Activated T-cell treated with anti-CD3 and anti-CD28 coated beads, Interleukin-2, amount 50 U/mL, for 72 hours (primary cell): ENCODE results near the gene CST11. TPM values are rescaled to one million over a fixed set of nuclear protein-coding genes. Genes with fewer than 3 reads are reported as not detected.

Source experiments
- ATAC-seq, 2 donors: fragments of 150-1000 bp; cut with Tn5 transposase; replicated peaks in 1 of 2; 2 replicates each; pipeline ENCODE4 v1.10.0; 2021; ENCODE audit warnings: moderate library complexity in 2 of 2, mild to moderate bottlenecking in 1 of 2
- DNase-seq, 2 donors: peaks; one replicate each; pipeline ENCODE4 v3.0.0; 2021 to 2022; ENCODE audit warnings: mixed read lengths in 1 of 2
- H3K27ac Mint-ChIP-seq: one replicate; pipeline ENCODE4 v1.8.0; 2022; ENCODE audit warnings: mild to moderate bottlenecking, moderate library complexity, mixed read lengths
- H3K27me3 Mint-ChIP-seq: one replicate; pipeline ENCODE4 v1.8.0; 2022; ENCODE audit warnings: low read depth, mixed read lengths
- H3K36me3 Mint-ChIP-seq, 2 donors: one replicate each; pipeline ENCODE4 v1.8.0; 2022; ENCODE audit warnings: mixed read lengths in 2 of 2, mild to moderate bottlenecking in 1 of 2; ENCODE audit not compliant: insufficient read depth in 2 of 2
- H3K4me1 Mint-ChIP-seq: one replicate; pipeline ENCODE4 v1.8.0; 2022; ENCODE audit warnings: low read depth, mixed read lengths
- H3K4me3 Mint-ChIP-seq, 2 donors: one replicate each; pipeline ENCODE4 v1.8.0; 2022; ENCODE audit warnings: mild to moderate bottlenecking in 2 of 2, mixed read lengths in 2 of 2, moderate library complexity in 2 of 2
- H3K9me3 Mint-ChIP-seq, 2 donors: one replicate each; pipeline ENCODE4 v1.8.0; 2022; ENCODE audit warnings: mixed read lengths in 2 of 2
- total RNA-seq, 2 donors: library from RNA; stranded (reverse); gene quantifications; one replicate each; pipeline ENCODE4 v1.2.3, GENCODE V29; 2022

Gene CST11
- total RNA-seq, 2 donors from 2014 or later = not detected

GRCh38 chr20:23449421-23449820, 3.3 kb downstream of the CST11 start:
- ATAC-seq = peak; percentile 39 to 45
- H3K4me1 Mint-ChIP-seq = peaks cover 13% of the 10 kb centered on the region
- no peak overlapping the region for H3K27ac Mint-ChIP-seq
- DNase-seq = peak; percentile 8
- no peak overlapping the region for H3K4me3 Mint-ChIP-seq
- H3K9me3 Mint-ChIP-seq = no peaks in the 10 kb centered on the region
- H3K27me3 Mint-ChIP-seq = peaks cover 8% of the 10 kb centered on the region
- H3K36me3 Mint-ChIP-seq = no peaks in the 10 kb centered on the region

DNA sequence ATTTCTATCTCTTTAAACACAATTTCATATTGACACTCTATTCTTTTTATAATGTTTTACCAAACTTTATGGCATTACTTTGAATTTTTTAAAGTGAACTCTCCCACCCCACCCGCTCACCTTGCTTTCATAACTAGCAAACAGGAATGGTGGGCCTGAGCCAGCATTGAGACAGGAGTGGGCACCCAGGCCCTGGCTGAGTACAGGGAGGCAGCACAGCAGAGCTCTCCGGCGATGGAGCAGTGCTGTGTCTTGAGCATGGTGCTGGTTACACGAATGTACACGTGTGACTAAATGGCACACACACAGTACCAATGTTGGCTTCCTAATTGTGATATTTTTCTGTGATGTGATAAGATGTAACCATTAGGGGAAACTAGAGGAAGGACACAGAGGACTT, 4.5 kb downstream of the CST11 start:
- H3K9me3 Mint-ChIP-seq = no peaks in the 10 kb centered on the region
- H3K4me1 Mint-ChIP-seq = peaks cover 13% of the 10 kb centered on the region
- DNase-seq = no peak
- no peak overlapping the region for H3K27ac Mint-ChIP-seq
- no peak for ATAC-seq
- H3K36me3 Mint-ChIP-seq = no peaks in the 10 kb centered on the region
- H3K4me3 Mint-ChIP-seq = no peak overlapping the region
- H3K27me3 Mint-ChIP-seq = peaks cover 8% of the 10 kb centered on the region

GRCh38 chr20:23446505-23446904, 6.2 kb downstream of the CST11 start:
- Mint-ChIP-seq H3K4me1 (peaks cover 13% of the 10 kb centered on the region), H3K27me3 (peaks cover 8% of the 10 kb centered on the region), H3K9me3 (no peaks in the 10 kb centered on the region), H3K27ac (no peak overlapping the region), H3K4me3 (no peak overlapping the region), H3K36me3 (no peaks in the 10 kb centered on the region)
- peak; percentile 32 to 50 for DNase-seq
- ATAC-seq = peak in 1 of 2 donors; percentile 49

DNA sequence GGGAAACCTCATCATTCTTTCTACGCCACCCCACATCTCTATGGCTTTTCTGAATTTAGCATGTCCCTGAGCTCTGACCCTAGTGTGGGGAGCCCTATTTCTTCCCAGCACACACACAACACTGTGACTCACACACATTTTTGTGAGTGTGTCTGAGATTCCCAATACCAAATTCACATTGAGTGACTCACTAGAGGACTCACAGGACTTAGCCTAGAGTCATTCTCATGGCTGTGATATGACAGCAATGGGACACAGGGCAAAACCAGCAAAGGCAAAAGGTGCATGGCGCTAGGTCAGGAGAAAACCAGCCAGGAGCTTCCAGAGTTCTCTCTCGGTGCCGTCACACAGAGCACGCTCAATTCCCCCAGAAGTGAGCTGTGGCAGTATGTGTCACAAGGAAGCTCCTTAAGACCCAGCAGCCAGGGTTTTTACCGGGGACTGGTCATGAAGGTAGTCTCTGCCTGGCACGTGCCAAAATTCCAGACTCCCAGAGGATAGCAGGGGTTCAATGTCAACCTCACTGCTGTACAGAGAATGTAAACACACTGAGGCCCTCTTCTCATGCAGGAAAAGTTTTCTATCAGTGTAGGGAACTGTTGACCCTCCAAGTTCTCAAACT, 7.0 kb downstream of the CST11 start:
- no peak for ATAC-seq
- no peak for DNase-seq
- Mint-ChIP-seq H3K27ac (no peak overlapping the region), H3K36me3 (no peaks in the 10 kb centered on the region), H3K27me3 (peaks cover 2% of the 10 kb centered on the region), H3K4me3 (no peak overlapping the region), H3K4me1 (peaks cover 8% of the 10 kb centered on the region), H3K9me3 (no peaks in the 10 kb centered on the region)

GRCh38 chr20:23444859-23445258, 7.8 kb downstream of the CST11 start:
- ATAC-seq = no peak
- DNase-seq = no peak
- H3K27me3 Mint-ChIP-seq = no peaks in the 10 kb centered on the region
- H3K4me3 Mint-ChIP-seq = no peak overlapping the region
- peaks cover 7% of the 10 kb centered on the region for H3K4me1 Mint-ChIP-seq
- no peaks in the 10 kb centered on the region for H3K36me3 Mint-ChIP-seq
- H3K27ac Mint-ChIP-seq = no peak overlapping the region
- no peaks in the 10 kb centered on the region for H3K9me3 Mint-ChIP-seq

DNA sequence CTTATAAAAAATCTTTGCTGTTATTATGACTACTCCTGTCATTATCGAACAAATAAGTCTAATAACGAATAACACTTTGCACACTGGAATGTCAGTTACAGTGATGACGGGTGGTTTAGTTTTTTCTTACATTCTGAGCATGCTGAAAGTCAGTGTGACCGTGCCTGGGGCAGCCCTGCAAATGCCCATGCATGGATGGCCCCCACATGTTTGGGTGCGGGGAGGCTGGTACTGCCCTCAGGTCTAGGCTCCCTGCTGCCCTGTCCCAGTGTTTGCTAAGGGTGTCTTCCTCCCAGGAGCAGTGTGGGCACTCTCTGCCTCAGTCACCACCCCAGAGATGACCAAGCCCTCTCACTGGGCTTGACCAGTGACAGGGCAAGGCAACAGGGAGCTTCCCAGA, 10.2 kb downstream of the CST11 start:
- DNase-seq (no peak), ATAC-seq (no peak)
- H3K27me3 Mint-ChIP-seq = no peaks in the 10 kb centered on the region
- H3K4me3 Mint-ChIP-seq = no peak overlapping the region
- no peak overlapping the region for H3K27ac Mint-ChIP-seq
- H3K4me1 Mint-ChIP-seq = no peaks in the 10 kb centered on the region
- no peaks in the 10 kb centered on the region for H3K9me3 Mint-ChIP-seq
- no peaks in the 10 kb centered on the region for H3K36me3 Mint-ChIP-seq

- H3K9me3 Mint-ChIP-seq = no peaks in the 10 kb centered on the region
- no peak overlapping the region for H3K27ac Mint-ChIP-seq
- DNase-seq = peak; percentile 65 to 67
- no peaks in the 10 kb centered on the region for H3K27me3 Mint-ChIP-seq
- peak; percentile 70 to 81 for ATAC-seq
- H3K4me3 Mint-ChIP-seq = no peak overlapping the region
- H3K4me1 Mint-ChIP-seq = no peaks in the 10 kb centered on the region
- H3K36me3 Mint-ChIP-seq = no peaks in the 10 kb centered on the region
Measured at GRCh38 chr20:23441850-23442313, 10.8 kb downstream of the CST11 start.

DNA sequence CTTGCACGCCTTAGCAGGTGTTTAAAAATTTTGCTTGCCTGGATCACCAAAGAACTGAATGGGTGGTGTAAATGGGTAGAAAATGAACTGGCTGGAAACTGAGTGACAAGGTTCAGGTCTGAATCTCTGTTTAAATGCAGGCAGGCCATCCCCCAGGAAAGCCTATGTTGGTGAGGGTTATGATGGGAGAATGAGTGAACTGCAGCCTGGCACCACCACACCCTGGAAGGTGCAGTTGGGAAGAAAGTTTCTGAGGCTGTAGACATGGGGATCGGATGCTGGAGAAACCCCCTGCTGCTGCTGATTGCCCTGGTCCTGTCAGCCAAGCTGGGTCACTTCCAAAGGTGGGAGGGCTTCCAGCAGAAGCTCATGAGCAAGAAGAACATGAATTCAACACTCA, 12.7 kb downstream of the CST11 start:
- ATAC-seq = no peak
- Mint-ChIP-seq H3K27me3 (peaks cover 2% of the 10 kb centered on the region), H3K36me3 (no peaks in the 10 kb centered on the region)

DNA sequence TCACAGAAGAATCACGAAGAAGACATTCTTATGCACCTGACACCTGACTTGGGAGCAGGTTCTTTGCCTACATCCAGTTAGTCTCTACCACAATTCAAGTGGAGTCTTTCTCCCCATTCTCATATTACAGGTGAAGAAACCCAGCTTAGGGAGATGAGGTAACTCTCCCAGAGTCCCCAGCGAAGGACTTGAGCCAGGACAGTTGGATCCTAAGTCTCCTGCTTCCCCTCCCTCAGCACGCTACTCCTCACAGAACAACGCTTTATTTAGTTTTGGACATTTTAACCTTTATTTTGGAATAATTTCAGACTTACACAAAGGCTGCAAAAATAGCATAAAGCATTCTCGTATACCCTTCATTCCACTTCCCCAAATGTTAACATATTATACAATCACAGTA, 14.0 kb downstream of the CST11 start:
- peaks cover 4% of the 10 kb centered on the region for H3K27me3 Mint-ChIP-seq
- no peak overlapping the region for H3K4me3 Mint-ChIP-seq
- H3K36me3 Mint-ChIP-seq = no peaks in the 10 kb centered on the region
- DNase-seq (no peak), ATAC-seq (no peak)
- H3K27ac Mint-ChIP-seq = no peak overlapping the region
- H3K4me1 Mint-ChIP-seq = no peaks in the 10 kb centered on the region
- no peaks in the 10 kb centered on the region for H3K9me3 Mint-ChIP-seq

More for the DNA sequence above, 12.7 kb downstream of the CST11 start:
- no peak overlapping the region for H3K4me3 Mint-ChIP-seq
- H3K27ac Mint-ChIP-seq = no peak overlapping the region
- no peaks in the 10 kb centered on the region for H3K4me1 Mint-ChIP-seq
- no peak for DNase-seq
- H3K9me3 Mint-ChIP-seq = no peaks in the 10 kb centered on the region

DNA sequence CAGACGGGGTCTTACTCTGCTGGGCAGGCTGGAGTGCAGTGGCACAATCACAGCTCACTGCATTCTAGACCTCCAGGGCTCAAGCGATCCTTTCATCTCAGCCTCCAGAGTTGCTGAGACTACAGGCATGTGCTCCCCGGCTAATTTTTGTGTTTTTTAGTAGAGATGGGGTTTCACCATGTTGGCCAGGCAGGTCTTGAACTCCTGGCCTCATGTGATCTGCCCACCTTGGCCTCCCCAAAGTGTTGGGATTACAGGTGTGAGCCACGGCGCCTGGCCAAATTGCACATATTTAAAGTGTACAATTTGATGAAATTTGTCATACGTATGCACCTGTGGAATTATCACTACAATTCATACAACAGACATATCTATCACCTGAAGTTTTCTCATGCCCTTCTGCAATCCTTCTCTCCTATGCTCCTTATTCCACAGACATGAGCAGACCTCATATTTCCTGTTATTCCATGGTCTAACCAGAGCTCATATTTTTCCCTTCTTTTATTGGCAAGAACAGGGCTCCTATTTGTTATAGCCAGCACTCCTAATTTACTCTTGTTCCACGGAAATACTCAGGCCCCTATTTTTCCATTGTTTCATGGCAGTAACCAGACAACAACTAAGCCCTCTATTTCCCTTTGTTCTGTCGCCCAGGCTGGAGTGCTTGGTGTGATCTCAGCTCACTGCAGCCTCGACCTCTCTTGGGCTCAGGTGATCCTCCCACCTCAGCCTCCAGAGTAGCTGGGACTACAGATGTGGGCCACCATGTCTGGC, 15.4 kb downstream of the CST11 start:
- Mint-ChIP-seq H3K9me3 (no peaks in the 10 kb centered on the region), H3K4me1 (no peaks in the 10 kb centered on the region), H3K36me3 (no peaks in the 10 kb centered on the region), H3K27me3 (peaks cover 4% of the 10 kb centered on the region), H3K4me3 (no peak overlapping the region), H3K27ac (no peak overlapping the region)
- ATAC-seq (no peak), DNase-seq (no peak)

DNA sequence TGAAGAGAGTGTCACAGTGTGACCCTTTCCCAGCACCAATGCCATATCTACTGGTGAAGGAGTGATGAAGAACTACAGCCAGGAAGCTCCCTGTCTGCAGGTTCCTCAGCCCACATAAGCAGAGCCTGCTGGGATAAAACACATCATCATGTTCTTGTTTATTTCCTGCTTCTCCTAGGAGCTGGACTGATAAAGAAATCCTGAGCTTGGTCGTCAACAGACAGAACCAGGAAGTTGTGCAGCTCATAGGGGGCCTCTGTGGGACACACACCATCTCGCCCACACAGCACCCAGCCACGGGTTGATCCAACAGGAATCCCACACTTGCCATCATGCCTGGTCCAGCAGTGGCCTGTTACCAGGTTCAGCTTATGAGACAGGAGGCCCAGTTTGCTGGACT, 16.0 kb downstream of the CST11 start:
- H3K4me1 Mint-ChIP-seq = no peaks in the 10 kb centered on the region
- ATAC-seq (no peak), DNase-seq (no peak)
- H3K36me3 Mint-ChIP-seq = no peaks in the 10 kb centered on the region
- no peak overlapping the region for H3K27ac Mint-ChIP-seq
- H3K27me3 Mint-ChIP-seq = peaks cover 4% of the 10 kb centered on the region
- H3K9me3 Mint-ChIP-seq = no peaks in the 10 kb centered on the region
- H3K4me3 Mint-ChIP-seq = no peak overlapping the region

- ATAC-seq (no peak), DNase-seq (no peak)
- Mint-ChIP-seq H3K36me3 (no peaks in the 10 kb centered on the region), H3K4me3 (no peak overlapping the region), H3K27ac (no peak overlapping the region), H3K9me3 (no peaks in the 10 kb centered on the region), H3K27me3 (peaks cover 4% of the 10 kb centered on the region), H3K4me1 (no peaks in the 10 kb centered on the region)
Measured at GRCh38 chr20:23435626-23436539, 16.8 kb downstream of the CST11 start.
